Mammary epithelial cell (primary cell): ENCODE results near the gene SIX2.

Experiments
- CTCF ChIP-seq, 2 donors: IDR thresholded peaks in 1 of 2; conservative IDR thresholded peaks in 1 of 2; 2 replicates each; pipeline ENCODE4 v1.5.1; 2011 to 2012; ENCODE audit warnings: inconsistent platforms in 2 of 2, low read length in 2 of 2, mild to moderate bottlenecking in 2 of 2, control low read depth in 1 of 2, low read depth in 1 of 2; ENCODE audit not compliant: insufficient read depth in 1 of 2; ENCODE audit errors: extremely low read depth in 1 of 2
- EZH2 ChIP-seq: IDR thresholded peaks from 2 replicates; pipeline ENCODE4 v1.6.1; 2012; ENCODE audit warnings: low read length, inconsistent platforms, borderline replicate concordance

GRCh38 chr2:45001869-45002385 is 7.3 kb downstream of the SIX2 start:
- no peak for TF ChIP-seq CTCF (conservative IDR thresholded peaks at IDR 0.05 in 1 of 2, IDR thresholded peaks at IDR 0.05 in 1 of 2; ENCODE audit: extremely low read depth in 1 of 2, insufficient read depth in 1 of 2, low read depth in 1 of 2, low read length in 2 of 2)
- TF ChIP-seq EZH2, result no peak
